GM21529 (cell line): ENCODE data around the gene FBXL7.

ENCODE experiments used
- ATAC-seq: cut with Tn5 transposase; IDR thresholded peaks from one replicate; pipeline ENCODE4 v1.9.1; 2021; ENCODE audit not compliant: unreplicated experiment

The FBXL7 gene

GRCh38 chr5:15980835-15981234 lies 480.9 kb downstream of the FBXL7 start:
- no peak for ATAC-seq

DNA sequence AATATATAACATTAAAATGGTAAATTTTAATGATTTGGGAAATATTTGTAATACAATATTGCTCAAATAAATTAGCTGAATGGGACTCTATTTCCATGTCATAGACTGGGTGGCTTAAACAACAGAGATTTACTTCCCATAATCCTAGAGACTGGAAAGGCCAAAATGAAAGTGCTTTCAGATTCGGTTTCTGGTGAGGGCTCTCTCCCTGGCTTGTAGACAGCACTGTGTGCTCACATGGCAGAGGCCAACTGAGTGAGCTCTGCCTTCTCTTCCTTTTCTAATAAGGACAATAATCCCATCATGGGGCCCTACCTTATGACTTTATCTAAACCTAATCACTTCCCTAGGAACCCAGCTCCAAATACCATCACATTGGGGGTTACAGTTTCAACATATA lies 483.4 kb downstream of the FBXL7 start:
- no peak for ATAC-seq
